ENCODE data around the gene SORCS2. TPM values are rescaled to one million over a fixed set of nuclear protein-coding genes. Genes with fewer than 3 reads are reported as not detected.

Gene SORCS2
- total and polyA plus RNA-seq, 2 donors, result 2.2 to 2.7 TPM

GRCh38 chr4:7315935-7316334 is 123.6 kb downstream of the SORCS2 start:
- WGBS, result 90% methylated on average over 1 of the region's 1 CpG
- Histone ChIP-seq H3K36me3 (ENCODE audit: control insufficient read depth in 2 of 2, insufficient read depth in 2 of 2, low read length in 1 of 2) (no peaks in the 10 kb centered on the region), H3K27ac (ENCODE audit: low read depth in 1 of 2, low read length in 1 of 2) (no peak overlapping the region), H3K4me3 (ENCODE audit: low read length in 2 of 2) (no peak overlapping the region), H3K27me3 (ENCODE audit: control insufficient read depth in 2 of 2, insufficient read depth in 1 of 2, low read length in 1 of 2) (no peaks in the 10 kb centered on the region), H3K9me3 (ENCODE audit: control insufficient read depth in 2 of 2, insufficient read depth in 1 of 2, low read length in 1 of 2) (peaks cover 1 to 10% of the 10 kb centered on the region in 2 donors), H3K4me1 (ENCODE audit: control insufficient read depth in 2 of 2, insufficient read depth in 2 of 2, low read length in 2 of 2) (peaks cover 0 to 12% of the 10 kb centered on the region in 2 donors)
- DNase-seq (ENCODE audit: low read depth in 6 of 9, low spot score in 9 of 9), result no peak

DNA sequence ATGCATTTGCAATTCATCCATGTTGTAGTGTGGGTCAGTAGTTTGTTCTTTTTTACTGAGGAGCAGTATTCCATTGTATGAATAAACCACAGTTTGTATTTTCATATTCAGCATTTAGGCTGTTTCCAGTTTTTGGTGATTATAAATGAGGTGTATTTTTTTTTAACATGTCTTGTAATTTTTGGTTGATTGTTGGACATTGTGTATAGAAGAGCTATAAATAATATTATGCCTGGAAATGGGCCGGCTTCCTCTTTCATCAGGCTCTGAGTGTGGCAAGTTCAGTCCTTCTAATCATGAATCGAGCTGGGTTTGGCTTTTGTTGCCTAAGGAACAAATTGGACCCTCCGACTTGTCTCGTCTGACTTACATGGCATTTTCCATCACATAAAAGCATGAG is 126.7 kb downstream of the SORCS2 start:
- Histone ChIP-seq H3K27me3 (ENCODE audit: control insufficient read depth in 2 of 2, insufficient read depth in 1 of 2, low read length in 1 of 2) (no peaks in the 10 kb centered on the region), H3K4me1 (ENCODE audit: control insufficient read depth in 2 of 2, insufficient read depth in 2 of 2, low read length in 2 of 2) (peaks cover 0 to under 1% of the 10 kb centered on the region in 2 donors), H3K9me3 (ENCODE audit: control insufficient read depth in 2 of 2, insufficient read depth in 1 of 2, low read length in 1 of 2) (peaks cover 1 to 6% of the 10 kb centered on the region in 2 donors), H3K4me3 (ENCODE audit: low read length in 2 of 2) (no peak overlapping the region), H3K36me3 (ENCODE audit: control insufficient read depth in 2 of 2, insufficient read depth in 2 of 2, low read length in 1 of 2) (no peaks in the 10 kb centered on the region), H3K27ac (ENCODE audit: low read depth in 1 of 2, low read length in 1 of 2) (no peak overlapping the region)
- no peak for DNase-seq (ENCODE audit: low read depth in 6 of 9, low spot score in 9 of 9)
- WGBS, result 65% methylated on average over 4 of the region's 4 CpGs

DNA sequence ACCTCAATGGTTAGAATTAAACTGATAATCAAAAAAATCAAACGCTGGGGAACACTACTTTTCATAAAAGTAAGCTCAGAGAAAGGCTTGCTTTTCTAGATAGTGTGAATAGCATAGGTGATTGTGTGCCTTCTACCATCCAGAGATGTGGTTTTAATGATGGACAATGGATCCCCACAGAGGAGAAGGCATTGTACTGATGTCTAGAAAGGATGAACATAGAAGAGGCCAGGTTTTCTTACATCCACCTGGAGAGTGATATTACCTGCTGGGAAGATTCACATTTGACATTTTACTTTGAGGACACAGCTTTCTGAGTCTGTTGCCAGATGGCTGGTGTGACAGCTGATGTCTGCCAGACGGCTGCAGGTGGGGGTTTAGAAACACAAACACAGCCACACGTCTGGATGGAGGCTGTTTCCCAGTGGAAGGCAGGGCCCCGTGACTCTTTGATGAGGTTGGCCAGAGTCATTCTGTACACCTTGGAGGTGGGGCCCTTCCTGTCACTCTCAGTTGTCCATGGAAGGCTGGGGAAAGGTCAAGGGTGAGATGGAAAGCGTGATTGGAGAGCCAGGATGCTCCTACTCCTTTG is 128.0 kb downstream of the SORCS2 start:
- WGBS, result 58% methylated on average over 5 of the region's 5 CpGs
- H3K4me3 ChIP-seq (ENCODE audit: low read length in 2 of 2), result no peak overlapping the region
- H3K9me3 ChIP-seq (ENCODE audit: control insufficient read depth in 2 of 2, insufficient read depth in 1 of 2, low read length in 1 of 2), result peaks cover 1 to 4% of the 10 kb centered on the region in 2 donors
- no peaks in the 10 kb centered on the region for H3K36me3 ChIP-seq (ENCODE audit: control insufficient read depth in 2 of 2, insufficient read depth in 2 of 2, low read length in 1 of 2)
- no peak overlapping the region for H3K27ac ChIP-seq (ENCODE audit: low read depth in 1 of 2, low read length in 1 of 2)
- DNase-seq (ENCODE audit: low read depth in 6 of 9, low spot score in 9 of 9), result no peak
- H3K27me3 ChIP-seq (ENCODE audit: control insufficient read depth in 2 of 2, insufficient read depth in 1 of 2, low read length in 1 of 2), result no peaks in the 10 kb centered on the region
- H3K4me1 ChIP-seq (ENCODE audit: control insufficient read depth in 2 of 2, insufficient read depth in 2 of 2, low read length in 2 of 2), result no peaks in the 10 kb centered on the region

- H3K27ac ChIP-seq (ENCODE audit: low read depth in 1 of 2, low read length in 1 of 2), result no peak overlapping the region
- H3K4me1 ChIP-seq (ENCODE audit: control insufficient read depth in 2 of 2, insufficient read depth in 2 of 2, low read length in 2 of 2), result no peaks in the 10 kb centered on the region
- H3K27me3 ChIP-seq (ENCODE audit: control insufficient read depth in 2 of 2, insufficient read depth in 1 of 2, low read length in 1 of 2), result no peaks in the 10 kb centered on the region
- H3K4me3 ChIP-seq (ENCODE audit: low read length in 2 of 2), result no peak overlapping the region
- DNase-seq (ENCODE audit: low read depth in 6 of 9, low spot score in 9 of 9), result no peak
- H3K9me3 ChIP-seq (ENCODE audit: control insufficient read depth in 2 of 2, insufficient read depth in 1 of 2, low read length in 1 of 2), result peaks cover under 1 to 1% of the 10 kb centered on the region in 2 donors
- 66% methylated on average over 18 of the region's 18 CpGs for WGBS
- no peaks in the 10 kb centered on the region for H3K36me3 ChIP-seq (ENCODE audit: control insufficient read depth in 2 of 2, insufficient read depth in 2 of 2, low read length in 1 of 2)
These were observed 130.0 kb downstream of the SORCS2 start for GRCh38 chr4:7322166-7322991.

DNA sequence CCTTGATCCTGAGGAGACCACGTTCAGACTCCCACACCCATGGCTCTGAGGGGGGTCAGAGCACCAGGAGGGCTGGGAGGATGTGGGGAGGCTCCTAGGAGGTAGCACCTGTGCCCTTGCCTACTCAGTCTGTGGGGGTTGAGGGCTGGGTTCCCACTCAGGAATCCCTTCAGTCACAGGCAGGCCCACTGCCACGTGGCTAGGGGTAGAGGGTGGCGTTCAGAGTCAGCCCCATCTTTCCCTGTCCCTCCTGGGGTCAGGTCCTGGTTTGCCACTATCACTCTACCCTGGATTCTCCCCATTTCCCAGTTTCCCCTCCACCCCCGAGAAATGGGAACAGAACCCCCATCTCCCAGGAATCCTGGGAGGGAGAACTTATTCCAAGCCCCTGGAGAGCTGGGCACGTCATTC is 131.1 kb downstream of the SORCS2 start:
- Histone ChIP-seq H3K36me3 (ENCODE audit: control insufficient read depth in 2 of 2, insufficient read depth in 2 of 2, low read length in 1 of 2) (no peaks in the 10 kb centered on the region), H3K27ac (ENCODE audit: low read depth in 1 of 2, low read length in 1 of 2) (no peak overlapping the region), H3K27me3 (ENCODE audit: control insufficient read depth in 2 of 2, insufficient read depth in 1 of 2, low read length in 1 of 2) (no peaks in the 10 kb centered on the region), H3K4me3 (ENCODE audit: low read length in 2 of 2) (no peak overlapping the region), H3K9me3 (ENCODE audit: control insufficient read depth in 2 of 2, insufficient read depth in 1 of 2, low read length in 1 of 2) (peaks cover 0 to 1% of the 10 kb centered on the region in 2 donors), H3K4me1 (ENCODE audit: control insufficient read depth in 2 of 2, insufficient read depth in 2 of 2, low read length in 2 of 2) (no peaks in the 10 kb centered on the region)
- 80% methylated on average over 5 of the region's 5 CpGs for WGBS
- DNase-seq (ENCODE audit: low read depth in 6 of 9, low spot score in 9 of 9), result no peak

DNA sequence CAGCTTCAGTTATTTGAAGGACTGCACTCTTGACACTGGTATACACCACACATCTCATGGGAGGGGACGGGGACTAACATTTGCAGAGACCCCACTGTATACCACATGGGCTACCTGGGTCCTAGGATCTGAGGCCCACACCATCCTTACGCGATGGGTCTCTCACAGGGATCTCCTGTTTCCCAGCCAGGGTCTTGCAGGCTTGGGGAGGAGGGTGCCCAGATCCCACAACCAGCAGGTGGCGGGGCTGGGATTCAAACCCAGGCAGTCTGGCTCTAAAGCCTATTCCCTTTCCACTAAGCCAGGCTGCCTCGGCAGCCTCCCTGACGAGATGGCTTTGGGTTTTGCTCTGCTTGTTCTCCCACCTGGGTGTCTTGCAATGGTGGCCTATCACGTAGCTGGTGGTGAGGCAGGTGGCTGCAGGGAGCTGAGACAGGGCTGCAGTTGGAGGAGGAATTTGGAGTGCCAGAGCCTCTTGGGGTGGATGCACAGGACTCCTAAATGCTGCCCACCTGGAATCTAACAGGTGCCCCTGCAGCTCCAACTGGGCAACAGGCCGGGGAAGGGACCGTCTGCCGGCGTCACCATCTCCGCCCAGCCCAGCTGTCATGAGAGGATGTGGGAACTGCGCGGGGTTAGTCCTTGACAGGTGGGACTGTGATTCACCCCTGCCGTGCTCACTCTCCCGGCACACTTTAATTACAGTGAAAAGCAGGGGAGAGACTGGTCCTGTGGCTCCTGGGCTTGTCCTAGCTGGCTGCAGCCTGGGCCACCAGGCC is 131.7 kb downstream of the SORCS2 start:
- 72% methylated on average over 16 of the region's 16 CpGs for WGBS
- Histone ChIP-seq H3K4me1 (ENCODE audit: control insufficient read depth in 2 of 2, insufficient read depth in 2 of 2, low read length in 2 of 2) (no peaks in the 10 kb centered on the region), H3K4me3 (ENCODE audit: low read length in 2 of 2) (no peak overlapping the region), H3K27me3 (ENCODE audit: control insufficient read depth in 2 of 2, insufficient read depth in 1 of 2, low read length in 1 of 2) (no peaks in the 10 kb centered on the region), H3K9me3 (ENCODE audit: control insufficient read depth in 2 of 2, insufficient read depth in 1 of 2, low read length in 1 of 2) (no peaks in the 10 kb centered on the region), H3K36me3 (ENCODE audit: control insufficient read depth in 2 of 2, insufficient read depth in 2 of 2, low read length in 1 of 2) (no peaks in the 10 kb centered on the region), H3K27ac (ENCODE audit: low read depth in 1 of 2, low read length in 1 of 2) (no peak overlapping the region)
- DNase-seq (ENCODE audit: low read depth in 6 of 9, low spot score in 9 of 9), result no peak

DNA sequence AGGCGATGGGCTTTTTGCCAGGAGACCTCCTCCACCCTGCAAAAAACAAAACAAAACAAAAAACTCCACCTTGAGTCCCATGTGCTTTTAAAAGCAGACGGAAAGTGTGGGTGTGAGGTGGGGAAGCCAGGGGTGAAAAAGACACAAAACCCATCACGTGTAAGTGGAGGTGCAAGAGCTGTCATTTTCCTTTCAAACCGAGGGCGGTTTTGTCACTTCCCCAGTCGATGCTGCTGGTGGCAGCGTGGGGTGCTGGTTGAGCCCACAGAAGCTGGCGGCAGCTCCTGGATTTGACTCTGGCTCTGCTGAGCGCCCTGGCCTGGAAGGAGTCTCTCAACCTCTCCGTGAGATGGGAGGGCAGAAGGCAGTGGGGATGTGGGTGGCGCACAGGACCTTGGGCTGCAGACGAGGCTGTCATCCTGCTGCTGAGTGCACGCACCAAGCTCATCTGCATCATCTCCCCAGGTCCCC is 132.3 kb downstream of the SORCS2 start:
- no peaks in the 10 kb centered on the region for H3K36me3 ChIP-seq (ENCODE audit: control insufficient read depth in 2 of 2, insufficient read depth in 2 of 2, low read length in 1 of 2)
- H3K27ac ChIP-seq (ENCODE audit: low read depth in 1 of 2, low read length in 1 of 2), result no peak overlapping the region
- H3K4me1 ChIP-seq (ENCODE audit: control insufficient read depth in 2 of 2, insufficient read depth in 2 of 2, low read length in 2 of 2), result no peaks in the 10 kb centered on the region
- DNase-seq (ENCODE audit: low read depth in 6 of 9, low spot score in 9 of 9), result no peak
- no peak overlapping the region for H3K4me3 ChIP-seq (ENCODE audit: low read length in 2 of 2)
- H3K27me3 ChIP-seq (ENCODE audit: control insufficient read depth in 2 of 2, insufficient read depth in 1 of 2, low read length in 1 of 2), result no peaks in the 10 kb centered on the region
- H3K9me3 ChIP-seq (ENCODE audit: control insufficient read depth in 2 of 2, insufficient read depth in 1 of 2, low read length in 1 of 2), result no peaks in the 10 kb centered on the region
- WGBS, result 57% methylated on average over 13 of the region's 13 CpGs

GRCh38 chr4:7325541-7325940 is 133.2 kb downstream of the SORCS2 start:
- no peaks in the 10 kb centered on the region for H3K27me3 ChIP-seq (ENCODE audit: control insufficient read depth in 2 of 2, insufficient read depth in 1 of 2, low read length in 1 of 2)
- no peaks in the 10 kb centered on the region for H3K36me3 ChIP-seq (ENCODE audit: control insufficient read depth in 2 of 2, insufficient read depth in 2 of 2, low read length in 1 of 2)
- WGBS, result 85% methylated on average over 13 of the region's 13 CpGs
- no peaks in the 10 kb centered on the region for H3K4me1 ChIP-seq (ENCODE audit: control insufficient read depth in 2 of 2, insufficient read depth in 2 of 2, low read length in 2 of 2)
- H3K27ac ChIP-seq (ENCODE audit: low read depth in 1 of 2, low read length in 1 of 2), result no peak overlapping the region
- no peak overlapping the region for H3K4me3 ChIP-seq (ENCODE audit: low read length in 2 of 2)
- H3K9me3 ChIP-seq (ENCODE audit: control insufficient read depth in 2 of 2, insufficient read depth in 1 of 2, low read length in 1 of 2), result no peaks in the 10 kb centered on the region
- no peak for DNase-seq (ENCODE audit: low read depth in 6 of 9, low spot score in 9 of 9)

DNA sequence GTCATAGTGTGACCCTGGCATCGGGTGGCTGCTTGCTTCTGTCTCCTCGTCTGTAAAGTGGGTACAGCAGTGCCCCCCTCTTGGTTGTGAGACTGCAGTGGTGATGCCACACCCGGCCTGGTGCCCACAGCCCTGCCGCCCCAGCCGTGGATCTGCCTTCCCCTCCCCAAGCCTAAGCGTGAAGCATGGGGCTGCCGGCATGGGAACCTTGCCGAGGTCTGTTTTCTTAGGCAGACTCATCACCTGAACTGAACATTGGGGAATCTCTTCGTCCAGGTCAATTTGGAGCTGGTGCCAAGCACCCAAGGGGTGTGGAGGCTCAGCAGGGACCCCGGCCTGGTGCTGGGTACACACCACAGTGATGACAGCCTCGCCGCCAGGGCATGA is 134.0 kb downstream of the SORCS2 start:
- Histone ChIP-seq H3K4me3 (ENCODE audit: low read length in 2 of 2) (no peak overlapping the region), H3K27ac (ENCODE audit: low read depth in 1 of 2, low read length in 1 of 2) (no peak overlapping the region), H3K27me3 (ENCODE audit: control insufficient read depth in 2 of 2, insufficient read depth in 1 of 2, low read length in 1 of 2) (no peaks in the 10 kb centered on the region), H3K36me3 (ENCODE audit: control insufficient read depth in 2 of 2, insufficient read depth in 2 of 2, low read length in 1 of 2) (no peaks in the 10 kb centered on the region), H3K9me3 (ENCODE audit: control insufficient read depth in 2 of 2, insufficient read depth in 1 of 2, low read length in 1 of 2) (no peaks in the 10 kb centered on the region), H3K4me1 (ENCODE audit: control insufficient read depth in 2 of 2, insufficient read depth in 2 of 2, low read length in 2 of 2) (no peaks in the 10 kb centered on the region)
- DNase-seq (ENCODE audit: low read depth in 6 of 9, low spot score in 9 of 9), result no peak
- 88% methylated on average over 12 of the region's 12 CpGs for WGBS

Measured in thymus (tissue), 11 donors.